Measurements from ENCODE around the gene SPATA16. TPM values are rescaled to one million over a fixed set of nuclear protein-coding genes. Genes with fewer than 3 reads are reported as not detected.

Gene SPATA16
- total RNA-seq, 4 donors from 2014 or later = not detected

GRCh38 chr3:172840463-172840862, 300.6 kb downstream of the SPATA16 start:
- Histone ChIP-seq H3K9me3 (no peaks in the 10 kb centered on the region), H3K36me3 (no peaks in the 10 kb centered on the region), H3K27ac (no peak overlapping the region), H3K4me1 (no peaks in the 10 kb centered on the region), H3K4me3 (no peak overlapping the region), H3K27me3 (no peaks in the 10 kb centered on the region)
- DNase-seq (ENCODE audit: low spot score in 2 of 2) = no peak
- no peak for TF ChIP-seq CTCF (IDR thresholded peaks at IDR 0.05)
- no peak for TF ChIP-seq POLR2A (IDR thresholded peaks at IDR 0.05)
- TF ChIP-seq POLR2AphosphoS5 (IDR thresholded peaks at IDR 0.05) = no peak
- TF ChIP-seq EP300 (IDR thresholded peaks at IDR 0.05) = no peak
- 72% methylated on average over 4 of the region's 4 CpGs for WGBS

- Histone ChIP-seq H3K4me3 (no peak overlapping the region), H3K4me1 (no peaks in the 10 kb centered on the region), H3K9me3 (no peaks in the 10 kb centered on the region), H3K36me3 (no peaks in the 10 kb centered on the region), H3K27ac (no peak overlapping the region), H3K27me3 (no peaks in the 10 kb centered on the region)
- WGBS = 27% methylated on average over 4 of the region's 4 CpGs
- no peak for TF ChIP-seq CTCF (IDR thresholded peaks at IDR 0.05)
- no peak for TF ChIP-seq POLR2A (IDR thresholded peaks at IDR 0.05)
- no peak for TF ChIP-seq POLR2AphosphoS5 (IDR thresholded peaks at IDR 0.05)
- no peak for TF ChIP-seq EP300 (IDR thresholded peaks at IDR 0.05)
- no peak for DNase-seq (ENCODE audit: low spot score in 2 of 2)
Observed at GRCh38 chr3:172839679-172840078, 301.4 kb downstream of the SPATA16 start.

Data from suprapubic skin (tissue), 4 donors.